Fibroblast of lung (primary cell): ENCODE measurements around the gene HCN3. TPM values are rescaled to one million over a fixed set of nuclear protein-coding genes. Genes with fewer than 3 reads are reported as not detected.
A peak's percentile ranks its signal among the peaks of the same experiment; 100 is the strongest.

Source experiments
- DNase-seq, 2 donors: peaks; one replicate each; pipeline versions ENCODE4 v3.0.0 to v3.0.0-alpha.2; 2010; ENCODE audit warnings: low read depth in 2 of 2
- H2AFZ ChIP-seq: 2 replicates; pipeline ENCODE4 v1.5.1; 2012; ENCODE audit warnings: low read length, control low read depth, inconsistent platforms
- H3K27ac ChIP-seq: 2 replicates; pipeline ENCODE4 v1.5.1; 2011; ENCODE audit warnings: low read length, control low read depth; ENCODE audit not compliant: insufficient read depth
- H3K27me3 ChIP-seq: 2 replicates; pipeline ENCODE4 v1.5.1; 2011; ENCODE audit warnings: mild to moderate bottlenecking, low read length; ENCODE audit not compliant: control insufficient read depth, insufficient read depth
- H3K36me3 ChIP-seq: 2 replicates; pipeline ENCODE4 v1.5.1; 2011; ENCODE audit warnings: low read length; ENCODE audit not compliant: control insufficient read depth, insufficient read depth
- H3K4me1 ChIP-seq: 2 replicates; pipeline ENCODE4 v1.5.1; 2011; ENCODE audit warnings: low read length; ENCODE audit not compliant: control insufficient read depth, insufficient read depth; ENCODE audit errors: extremely low read depth
- H3K4me2 ChIP-seq: 2 replicates; pipeline ENCODE4 v1.5.1; 2011; ENCODE audit warnings: low read length, control low read depth; ENCODE audit not compliant: insufficient read depth; ENCODE audit errors: extremely low read depth
- H3K4me3 ChIP-seq, 4 experiments: fragments of 200-600 bp in 1 of 4; sonication (generic) in 1 of 4; replicated peaks in 1 of 4; 2 replicates each; pipeline ENCODE4 v1.5.1; 2011 to 2016; ENCODE audit warnings: low read length in 4 of 4, low read depth in 3 of 4, mild to moderate bottlenecking in 3 of 4, control low read depth in 2 of 4, inconsistent platforms in 1 of 4, mixed read lengths in 1 of 4; ENCODE audit not compliant: insufficient read depth in 1 of 4; ENCODE audit errors: control extremely low read depth in 1 of 4
- H3K79me2 ChIP-seq: 2 replicates; pipeline ENCODE4 v1.5.1; 2012; ENCODE audit warnings: mild to moderate bottlenecking, low read length, inconsistent platforms; ENCODE audit not compliant: control insufficient read depth, insufficient read depth
- H3K9ac ChIP-seq: 2 replicates; pipeline ENCODE4 v1.5.1; 2011; ENCODE audit warnings: mild to moderate bottlenecking, low read length, control low read depth; ENCODE audit not compliant: insufficient read depth
- H3K9me3 ChIP-seq: 2 replicates; pipeline ENCODE4 v1.5.1; 2012; ENCODE audit warnings: low read depth, low read length; ENCODE audit not compliant: control insufficient read depth, insufficient read depth
- H4K20me1 ChIP-seq: 2 replicates; pipeline ENCODE4 v1.5.1; 2011; ENCODE audit warnings: low read length; ENCODE audit not compliant: control insufficient read depth, insufficient read depth; ENCODE audit errors: extremely low read depth
- CTCF ChIP-seq, 2 donors: IDR thresholded peaks in 1 of 2; conservative IDR thresholded peaks in 1 of 2; 1 replicate in 1 of 2; 2 replicates in 1 of 2; pipeline ENCODE4 v1.5.1; 2011 to 2012; ENCODE audit warnings: low read length in 2 of 2, control low read depth in 1 of 2, inconsistent platforms in 1 of 2, low read depth in 1 of 2, mild to moderate bottlenecking in 1 of 2
- EZH2 ChIP-seq: IDR thresholded peaks from 2 replicates; pipeline ENCODE4 v1.5.1; 2012; ENCODE audit warnings: low read length, control low read depth, mild to moderate bottlenecking; ENCODE audit errors: missing control alignments
- polyA plus RNA-seq, 2 donors: library from polyadenylated mRNA; depleted of rRNA in 1 of 2; stranded (reverse) in 1 of 2; unstranded in 1 of 2; fragments of >200 nt; gene quantifications; 2 replicates each; pipeline ENCODE4 v1.2.1, GENCODE V29; 2011 to 2012; ENCODE audit warnings: missing spikeins in 1 of 2
- total RNA-seq: library from RNA; depleted of rRNA; stranded (reverse); fragments of >200 nt; gene quantifications from 2 replicates; pipeline ENCODE4 v1.2.1, GENCODE V29; 2014

Gene HCN3
- total and polyA plus RNA-seq, 2 donors (not counting 1 experiment from before 2014, with no cell fraction given): 0.86 to 0.99 TPM

- H3K4me3 ChIP-seq: no peak overlapping the region
- H3K79me2 ChIP-seq: peaks cover 16% of the 10 kb centered on the region
- no peak overlapping the region for H3K4me2 ChIP-seq
- H4K20me1 ChIP-seq: no peaks in the 10 kb centered on the region
- H3K27me3 ChIP-seq: no peaks in the 10 kb centered on the region
- no peak overlapping the region for H3K9ac ChIP-seq
- no peak overlapping the region for H3K27ac ChIP-seq
- peaks cover 13% of the 10 kb centered on the region for H3K36me3 ChIP-seq
- peaks cover 10% of the 10 kb centered on the region for H3K4me1 ChIP-seq
- no peak overlapping the region for H2AFZ ChIP-seq
- H3K9me3 ChIP-seq: no peaks in the 10 kb centered on the region
- TF ChIP-seq EZH2: no peak
- no peak for TF ChIP-seq CTCF (conservative IDR thresholded peaks at IDR 0.05 in 1 of 2, IDR thresholded peaks at IDR 0.05 in 1 of 2; ENCODE audit: low read depth in 1 of 2, low read length in 2 of 2)
- DNase-seq: no peak
These were observed 27.0 kb upstream of the HCN3 start for GRCh38 chr1:155250246-155250632.

- Histone ChIP-seq H3K9me3 (no peaks in the 10 kb centered on the region), H3K79me2 (peaks cover 16% of the 10 kb centered on the region), H3K27ac (no peak overlapping the region), H3K9ac (no peak overlapping the region), H3K4me3 (no peak overlapping the region), H3K36me3 (peaks cover 13% of the 10 kb centered on the region), H4K20me1 (no peaks in the 10 kb centered on the region), H2AFZ (no peak overlapping the region), H3K4me2 (no peak overlapping the region), H3K4me1 (peaks cover 10% of the 10 kb centered on the region), H3K27me3 (no peaks in the 10 kb centered on the region)
- peak; percentile 77 to 91 for DNase-seq
- TF ChIP-seq EZH2: no peak
- TF ChIP-seq CTCF (conservative IDR thresholded peaks at IDR 0.05 in 1 of 2, IDR thresholded peaks at IDR 0.05 in 1 of 2; ENCODE audit: low read depth in 1 of 2, low read length in 2 of 2): peak; percentile 96 to 99
These were observed 26.4 kb upstream of the HCN3 start for GRCh38 chr1:155250633-155251449.

GRCh38 chr1:155251566-155251965, 25.7 kb upstream of the HCN3 start:
- Histone ChIP-seq H3K4me3 (no peak overlapping the region), H3K9ac (no peak overlapping the region), H2AFZ (no peak overlapping the region)

More at GRCh38 chr1:155251566-155251965, 25.7 kb upstream of the HCN3 start:
- H3K27me3 ChIP-seq: no peaks in the 10 kb centered on the region
- TF ChIP-seq EZH2 (no peak), CTCF (conservative IDR thresholded peaks at IDR 0.05 in 1 of 2, IDR thresholded peaks at IDR 0.05 in 1 of 2; ENCODE audit: low read depth in 1 of 2, low read length in 2 of 2) (no peak)
- H3K4me2 ChIP-seq: no peak overlapping the region
- peaks cover 13% of the 10 kb centered on the region for H3K4me1 ChIP-seq
- H3K79me2 ChIP-seq: peaks cover 16% of the 10 kb centered on the region
- H3K27ac ChIP-seq: no peak overlapping the region
- peaks cover 16% of the 10 kb centered on the region for H3K36me3 ChIP-seq
- DNase-seq: no peak
- H3K9me3 ChIP-seq: no peaks in the 10 kb centered on the region
- H4K20me1 ChIP-seq: no peaks in the 10 kb centered on the region
